HG02588 (cell line): ENCODE data around the gene CHFR.
"Not testable (repeated sequence)": the region's sequence is repeated elsewhere in the genome, so short reads cannot be mapped to it uniquely, and the experiment has no call there.

Experiments used
- ATAC-seq: cut with Tn5 transposase; IDR thresholded peaks from one replicate; pipeline ENCODE4 v1.9.1; 2021; ENCODE audit warnings: mild to moderate bottlenecking, moderate library complexity; ENCODE audit not compliant: unreplicated experiment

The CHFR gene

DNA sequence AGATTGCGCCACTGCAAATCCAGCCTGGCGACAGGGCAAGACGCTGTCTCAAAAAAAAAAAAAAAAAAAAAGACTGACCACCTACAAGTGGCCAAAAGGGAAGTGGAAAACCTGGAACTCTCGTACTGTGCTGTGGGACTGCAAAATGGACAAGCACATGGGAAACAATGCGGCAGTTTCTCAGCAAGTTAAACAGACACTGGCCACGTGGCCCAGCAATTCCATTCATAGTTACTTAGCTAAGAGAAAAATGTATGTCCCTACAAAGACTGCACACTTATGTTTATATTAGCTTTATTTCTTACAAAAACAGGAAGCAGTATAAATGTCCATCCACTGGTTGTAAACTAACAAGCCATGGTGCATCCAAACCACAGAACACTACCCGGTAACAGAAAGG is 5.6 kb downstream of the CHFR start:
- ATAC-seq, result no peak

DNA sequence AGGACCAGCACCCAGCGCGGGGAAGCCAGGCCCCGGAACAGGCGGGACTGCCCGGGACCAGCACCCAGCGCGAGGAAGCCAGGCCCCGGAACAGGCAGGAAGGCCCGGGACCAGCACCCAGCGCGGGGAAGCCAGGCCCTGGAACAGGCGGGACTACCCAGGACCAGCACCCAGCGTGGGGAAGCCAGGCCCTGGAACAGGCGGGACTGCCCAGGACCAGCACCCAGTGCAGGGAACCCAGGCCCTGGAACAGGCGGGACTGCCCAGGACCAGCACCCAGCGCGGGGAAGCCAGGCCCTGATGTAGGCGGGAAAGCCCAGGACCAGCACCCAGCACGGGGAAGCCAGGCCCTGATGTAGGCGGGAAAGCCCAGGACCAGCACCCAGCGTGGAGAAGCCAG is 12.8 kb downstream of the CHFR start:
- not testable (repeated sequence) for ATAC-seq

DNA sequence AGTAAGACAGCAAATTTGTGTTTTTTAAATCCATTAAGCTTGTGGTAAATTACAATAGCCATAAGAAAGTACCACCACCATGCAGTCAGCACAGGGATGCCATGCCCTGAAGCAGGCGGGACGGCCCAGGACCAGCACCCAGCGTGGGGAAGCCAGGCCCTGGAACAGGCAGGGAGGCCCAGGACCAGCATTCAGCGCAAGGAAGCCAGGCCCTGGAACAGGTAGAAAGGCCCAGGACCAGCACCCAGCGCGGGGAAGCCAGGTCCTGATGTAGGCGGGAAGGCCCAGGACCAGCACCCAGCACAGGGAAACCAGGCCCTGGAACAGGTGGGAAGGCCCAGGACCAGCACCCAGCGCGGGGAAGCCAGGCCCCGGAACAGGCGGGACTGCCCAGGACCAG is 13.2 kb downstream of the CHFR start:
- ATAC-seq, result no peak

DNA sequence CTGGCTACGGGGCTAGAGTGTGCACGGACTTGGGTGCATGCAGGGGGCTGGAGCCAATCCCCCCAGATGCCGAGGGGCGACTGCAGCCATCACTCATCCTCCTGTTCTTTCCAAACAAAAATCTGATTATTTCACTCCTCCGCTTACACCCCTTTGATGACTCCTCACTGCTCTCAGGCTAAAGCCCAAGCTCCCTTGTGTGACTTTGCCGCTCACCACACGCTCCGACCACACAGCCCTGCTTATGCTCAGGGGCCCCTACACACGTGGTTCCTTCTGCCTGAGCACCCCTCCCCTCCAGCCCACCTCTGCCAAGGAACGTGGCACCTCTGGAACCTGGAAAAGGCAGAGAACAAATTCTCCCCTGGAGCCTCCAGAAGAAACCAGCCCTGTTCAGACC is 13.7 kb downstream of the CHFR start:
- ATAC-seq, result no peak

DNA sequence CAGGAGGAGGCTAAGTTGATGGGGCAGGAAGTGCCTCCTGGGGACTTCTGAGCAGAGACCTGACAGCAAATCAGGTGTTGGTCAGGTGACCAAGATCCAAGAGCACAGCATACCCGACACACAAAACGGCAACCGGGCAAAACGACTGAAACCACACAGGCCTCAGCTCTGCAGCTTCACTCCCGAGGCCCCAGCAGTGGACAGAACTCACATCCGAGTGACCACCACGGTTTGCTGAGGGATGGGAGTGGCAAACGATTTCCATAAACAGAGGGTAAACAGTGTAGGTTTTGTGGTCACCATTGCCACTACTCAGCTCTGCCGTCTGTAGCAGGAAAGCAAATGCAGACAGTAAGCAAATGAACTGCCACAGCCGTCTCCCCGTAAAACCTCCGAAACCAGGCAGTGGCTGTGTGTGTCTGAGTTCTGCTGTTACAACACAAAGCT is 14.4 kb downstream of the CHFR start:
- no peak for ATAC-seq

DNA sequence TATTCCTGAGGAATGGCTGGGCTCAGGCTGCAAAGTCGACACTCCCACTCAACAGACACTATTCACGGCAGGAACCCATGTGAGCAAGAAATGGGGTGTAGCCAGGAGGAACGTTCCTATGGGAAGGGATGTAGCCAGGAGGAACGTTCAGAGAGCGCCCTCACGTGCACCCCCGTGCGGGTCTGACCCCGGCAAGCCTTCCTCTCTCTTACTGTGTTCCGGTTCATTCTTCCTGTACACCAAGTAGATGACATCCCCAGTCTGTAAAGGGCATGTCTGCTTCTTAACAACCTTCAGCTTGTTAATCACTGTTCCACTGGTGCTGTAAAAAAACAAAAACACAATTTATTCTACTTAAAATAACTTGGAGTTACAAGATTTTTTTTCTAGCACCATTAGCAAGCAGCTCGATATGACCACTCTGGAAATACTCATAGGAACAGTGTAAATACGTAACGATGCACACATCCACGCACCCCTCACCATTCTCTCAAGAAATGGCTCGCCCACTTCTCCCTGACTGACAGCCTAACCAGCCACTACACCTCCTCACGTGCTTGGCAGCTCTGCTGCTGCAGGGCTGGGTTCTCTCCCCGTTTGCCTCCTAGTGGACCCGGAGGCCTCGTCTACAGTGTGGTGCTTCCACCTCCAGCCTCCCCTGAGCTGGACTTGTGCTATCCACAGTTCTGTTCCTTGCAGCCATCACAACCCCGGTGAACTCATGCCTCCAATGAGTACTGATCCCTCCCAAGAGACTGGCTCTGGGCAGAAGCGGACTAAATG is 15.1 kb downstream of the CHFR start:
- no peak for ATAC-seq

DNA sequence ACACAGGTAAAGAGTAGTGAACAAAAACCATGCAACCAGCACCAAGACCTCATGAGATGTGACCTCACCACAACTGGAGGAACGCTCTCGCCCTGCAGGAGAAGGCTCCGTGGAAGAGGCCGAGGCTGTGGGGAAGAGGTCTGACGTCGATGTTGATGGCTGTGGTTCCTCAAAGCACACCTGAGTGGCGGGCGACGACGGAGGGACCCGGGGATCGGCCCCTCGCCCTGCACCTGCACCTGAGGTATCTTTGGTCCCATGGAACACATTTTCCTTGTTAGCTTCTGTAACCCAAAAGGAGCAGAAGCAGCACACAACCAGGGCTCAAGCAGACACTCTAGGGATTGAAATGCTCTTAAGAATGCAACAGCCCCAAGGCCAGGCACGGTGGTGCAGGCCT is 17.9 kb downstream of the CHFR start:
- no peak for ATAC-seq

DNA sequence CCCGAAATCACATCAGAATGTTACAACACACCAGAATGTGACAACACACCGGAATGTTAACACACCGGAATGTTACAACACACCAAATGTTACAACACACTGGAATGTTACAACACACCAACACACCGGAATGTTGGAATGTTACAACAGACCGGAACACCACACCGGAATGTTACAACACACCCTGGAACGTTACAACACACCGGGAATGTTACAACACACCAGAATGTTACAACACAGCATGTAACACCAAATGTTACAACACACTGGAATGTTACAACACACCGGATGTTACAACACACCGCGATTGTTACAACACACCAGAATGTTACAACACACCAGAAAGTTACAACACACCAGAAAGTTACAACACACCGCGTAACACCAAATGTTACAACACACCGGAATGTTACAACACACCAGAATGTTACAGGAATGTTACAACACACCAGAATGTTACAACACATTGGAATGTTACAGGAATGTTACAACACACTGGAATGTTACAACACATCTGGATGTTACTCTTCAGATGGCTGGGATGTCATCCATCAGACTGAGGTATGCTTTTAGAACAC is 21.1 kb downstream of the CHFR start:
- no peak for ATAC-seq

DNA sequence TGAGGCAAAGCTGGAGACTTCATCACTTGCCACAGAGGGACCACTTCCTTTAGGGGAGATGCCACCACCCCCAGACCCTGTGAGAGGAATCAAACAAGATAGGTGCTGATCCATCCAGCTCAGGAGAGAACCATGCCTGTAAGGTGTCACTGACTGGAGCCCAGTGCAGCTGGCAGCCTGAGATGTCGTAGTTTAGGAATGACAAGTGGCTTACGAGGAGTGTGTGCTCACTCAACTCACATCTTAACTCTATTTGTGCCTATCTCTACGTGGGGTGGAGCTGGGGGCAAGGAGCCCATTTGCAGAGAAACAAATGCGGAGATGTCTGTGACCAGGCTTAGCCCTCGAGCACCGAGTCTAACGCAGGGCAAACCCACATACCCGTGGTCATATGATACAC is 25.8 kb downstream of the CHFR start:
- ATAC-seq, result no peak

DNA sequence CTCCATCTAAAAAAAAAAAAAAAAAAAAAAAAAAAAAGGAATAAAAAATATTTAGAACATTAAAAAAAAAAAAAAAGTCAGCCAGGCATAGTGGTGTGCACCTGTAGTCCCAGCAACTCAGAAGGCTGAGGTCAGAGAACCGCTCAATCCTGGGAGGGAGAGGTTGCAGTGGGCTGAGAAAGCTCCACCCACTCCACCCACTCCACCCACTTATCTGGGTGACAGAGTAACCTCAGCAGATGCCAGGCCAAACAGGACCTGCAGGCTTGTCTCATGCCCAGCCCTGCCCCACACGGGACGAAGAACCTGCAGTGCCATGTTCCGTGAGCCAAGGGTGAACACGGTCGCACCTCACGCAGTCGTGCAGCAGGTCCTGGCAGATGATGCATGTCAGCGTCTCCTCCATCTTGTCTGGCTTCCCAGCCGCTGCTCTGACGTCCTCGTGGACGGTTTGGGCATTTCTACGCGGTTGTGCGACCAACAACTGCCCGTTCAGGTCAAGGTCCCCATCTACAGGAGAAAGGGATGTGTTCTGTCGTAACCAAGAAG is 28.6 kb downstream of the CHFR start:
- no peak for ATAC-seq

DNA sequence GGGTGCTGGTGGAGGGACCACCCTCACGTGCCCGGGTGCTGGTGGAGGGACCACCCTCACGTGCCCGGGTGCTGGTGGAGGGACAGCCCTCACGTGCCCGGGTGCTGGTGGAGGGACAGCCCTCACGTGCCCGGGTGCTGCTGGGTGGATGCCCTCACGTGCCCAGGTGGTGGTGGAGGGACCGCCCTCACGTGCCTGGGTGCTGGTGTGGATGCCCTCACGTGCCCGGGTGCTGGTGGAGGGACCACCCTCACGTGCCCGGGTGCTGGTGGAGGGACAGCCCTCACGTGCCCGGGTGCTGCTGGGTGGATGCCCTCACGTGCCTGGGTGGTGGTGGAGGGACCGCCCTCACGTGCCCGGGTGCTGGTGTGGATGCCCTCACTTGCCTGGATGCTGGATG is 30.4 kb downstream of the CHFR start:
- not testable (repeated sequence) for ATAC-seq

DNA sequence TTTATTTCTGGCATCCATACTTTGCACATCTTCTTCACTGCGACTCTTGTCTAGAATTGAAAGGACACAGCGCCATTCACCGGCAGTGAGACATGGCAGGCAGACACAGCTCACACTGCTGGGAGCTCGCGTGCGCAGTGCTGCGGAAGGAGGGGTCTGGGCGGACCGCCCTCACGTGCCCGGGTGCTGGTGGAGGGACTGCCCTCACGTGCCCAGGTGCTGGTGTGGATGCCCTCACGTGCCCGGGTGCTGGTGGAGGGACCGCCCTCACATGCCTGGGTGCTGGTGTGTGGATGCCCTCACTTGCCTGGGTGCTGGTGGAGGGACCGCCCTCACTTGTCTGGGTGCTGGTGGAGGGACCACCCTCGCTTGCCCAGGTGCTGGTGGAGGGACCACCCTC is 30.8 kb downstream of the CHFR start:
- ATAC-seq, result no peak

DNA sequence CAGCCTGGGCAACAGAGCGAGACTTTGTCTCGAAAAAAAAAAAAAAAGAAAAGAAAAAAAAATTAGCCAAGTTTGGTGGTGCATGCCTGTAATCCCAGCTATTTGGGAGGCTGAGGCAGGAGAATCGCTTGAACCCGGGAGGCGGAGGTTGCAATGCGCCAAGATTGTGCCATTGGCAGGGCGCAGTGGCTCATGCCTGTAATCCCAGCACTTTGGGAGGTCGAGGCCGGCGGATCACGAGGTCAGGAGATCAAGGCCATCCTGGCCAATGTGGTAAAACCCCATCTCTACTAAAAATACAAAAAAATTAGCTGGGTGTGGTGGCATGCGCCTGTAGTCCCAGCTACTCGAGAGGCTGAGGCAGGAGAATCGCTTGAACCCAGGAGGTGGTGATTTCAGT is 32.2 kb downstream of the CHFR start:
- not testable (repeated sequence) for ATAC-seq

DNA sequence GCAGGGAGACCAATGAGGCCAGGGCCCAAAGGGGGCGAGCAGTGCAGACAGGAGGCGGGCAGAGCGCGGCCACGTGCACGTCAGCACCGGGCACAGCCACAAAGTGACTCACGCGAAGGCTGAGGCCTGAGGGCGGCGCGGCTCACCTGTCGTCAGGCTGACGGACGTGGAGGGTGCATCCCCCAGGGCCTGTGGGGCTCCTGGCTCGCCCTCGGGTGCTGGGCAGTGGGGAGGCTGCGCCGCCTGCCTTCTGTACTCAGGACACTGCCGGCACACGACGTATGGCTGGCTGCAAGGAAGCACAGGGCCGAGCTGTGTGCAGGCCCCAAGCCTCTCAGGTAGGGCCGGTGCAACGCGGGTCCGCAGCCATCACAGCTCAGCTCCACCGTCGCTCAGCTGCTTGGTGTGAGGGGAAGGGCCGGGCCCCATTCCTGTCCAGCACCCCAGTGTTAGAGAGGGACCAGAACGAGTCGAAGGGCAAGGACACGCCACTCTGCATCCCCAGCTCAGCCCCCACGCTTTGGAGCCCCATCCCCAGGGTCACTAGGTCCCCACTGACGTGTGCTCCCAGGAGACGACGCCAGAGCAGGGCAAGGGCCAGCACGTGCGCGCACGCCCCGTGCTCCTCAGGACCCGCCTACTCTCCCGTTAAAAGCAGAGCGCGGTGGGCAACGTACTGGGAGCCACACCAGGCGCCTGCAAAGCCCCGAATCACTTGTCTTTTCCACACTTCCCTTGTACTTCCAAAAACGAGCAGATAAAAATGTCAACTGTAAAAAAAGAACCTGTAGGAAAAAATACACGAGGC is 33.9 kb downstream of the CHFR start:
- no peak for ATAC-seq

DNA sequence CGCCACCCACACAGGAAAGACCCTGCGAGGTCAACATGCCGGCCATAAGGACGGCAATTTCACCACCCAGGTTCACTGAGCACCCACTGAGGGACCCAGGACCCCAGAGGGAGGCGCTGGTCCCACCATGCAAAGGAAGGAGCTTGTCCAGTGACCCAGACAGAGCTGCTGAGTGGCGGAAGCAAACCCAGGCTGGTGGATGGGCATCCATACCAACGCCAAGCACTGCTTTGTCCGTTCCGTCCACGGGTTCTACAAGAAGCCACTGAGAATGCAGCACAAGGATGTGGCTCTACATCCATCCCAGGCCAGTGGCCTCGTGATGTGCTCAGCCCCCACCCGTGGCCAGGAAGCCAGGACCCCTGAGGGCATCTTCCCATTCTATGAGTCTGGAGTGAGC is 34.9 kb downstream of the CHFR start:
- no peak for ATAC-seq

DNA sequence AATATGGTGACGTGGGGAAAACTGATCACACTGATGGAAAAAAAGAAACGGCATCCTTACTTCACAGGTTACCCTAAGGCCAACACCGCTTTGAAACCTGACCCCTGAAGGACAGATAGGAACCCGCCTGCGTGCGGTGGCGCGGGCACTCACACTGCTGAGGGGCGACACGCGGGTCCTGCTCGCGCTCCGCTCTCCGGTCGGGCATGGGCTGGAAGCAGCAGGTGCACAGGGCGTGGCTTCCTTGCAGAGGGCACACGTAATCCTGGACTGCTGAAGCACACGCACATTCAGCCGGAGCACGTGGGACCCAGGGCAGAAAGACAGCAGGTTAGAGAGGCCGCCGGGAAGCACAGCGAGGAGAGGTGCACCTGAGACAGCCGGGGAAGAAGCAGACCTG is 35.9 kb downstream of the CHFR start:
- ATAC-seq, result no peak

DNA sequence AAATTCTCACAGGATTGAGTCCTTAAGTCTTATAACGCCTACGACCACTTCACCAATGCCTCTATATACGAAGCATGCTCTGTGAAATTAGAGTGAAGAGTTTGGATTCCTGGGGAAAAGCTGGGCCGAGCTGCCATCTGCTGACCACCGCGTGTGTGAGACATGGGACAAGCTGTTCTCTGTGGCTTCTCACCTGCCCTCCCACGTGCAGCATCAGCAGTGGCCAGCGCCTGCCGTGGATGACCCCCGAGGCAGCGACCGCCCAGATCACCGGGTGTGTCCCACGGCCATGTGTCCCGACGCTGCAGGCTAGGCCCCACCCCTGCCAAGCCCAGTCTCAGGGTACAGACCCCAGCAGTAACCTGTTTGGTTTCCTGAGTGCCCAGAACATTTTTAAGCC is 37.1 kb downstream of the CHFR start:
- ATAC-seq, result no peak

DNA sequence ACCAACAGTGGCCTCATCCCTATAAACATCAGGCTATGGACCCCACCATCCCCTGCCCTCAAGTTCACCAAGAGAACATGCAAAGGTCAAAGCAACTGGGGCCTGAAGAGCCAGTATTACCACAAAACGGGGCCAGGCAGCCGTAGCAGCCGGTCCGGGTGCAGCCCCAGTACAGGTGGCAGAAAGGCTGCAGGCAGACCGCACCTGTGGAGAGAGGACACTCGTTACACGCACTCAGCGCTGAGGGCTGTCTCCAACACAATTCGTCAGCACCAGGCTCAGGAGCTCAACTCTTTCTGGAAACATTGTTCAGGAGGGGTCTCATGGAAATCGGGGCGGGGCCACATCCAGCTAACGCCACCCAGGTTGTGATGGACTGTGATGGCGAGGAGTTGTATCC is 38.9 kb downstream of the CHFR start:
- no peak for ATAC-seq

DNA sequence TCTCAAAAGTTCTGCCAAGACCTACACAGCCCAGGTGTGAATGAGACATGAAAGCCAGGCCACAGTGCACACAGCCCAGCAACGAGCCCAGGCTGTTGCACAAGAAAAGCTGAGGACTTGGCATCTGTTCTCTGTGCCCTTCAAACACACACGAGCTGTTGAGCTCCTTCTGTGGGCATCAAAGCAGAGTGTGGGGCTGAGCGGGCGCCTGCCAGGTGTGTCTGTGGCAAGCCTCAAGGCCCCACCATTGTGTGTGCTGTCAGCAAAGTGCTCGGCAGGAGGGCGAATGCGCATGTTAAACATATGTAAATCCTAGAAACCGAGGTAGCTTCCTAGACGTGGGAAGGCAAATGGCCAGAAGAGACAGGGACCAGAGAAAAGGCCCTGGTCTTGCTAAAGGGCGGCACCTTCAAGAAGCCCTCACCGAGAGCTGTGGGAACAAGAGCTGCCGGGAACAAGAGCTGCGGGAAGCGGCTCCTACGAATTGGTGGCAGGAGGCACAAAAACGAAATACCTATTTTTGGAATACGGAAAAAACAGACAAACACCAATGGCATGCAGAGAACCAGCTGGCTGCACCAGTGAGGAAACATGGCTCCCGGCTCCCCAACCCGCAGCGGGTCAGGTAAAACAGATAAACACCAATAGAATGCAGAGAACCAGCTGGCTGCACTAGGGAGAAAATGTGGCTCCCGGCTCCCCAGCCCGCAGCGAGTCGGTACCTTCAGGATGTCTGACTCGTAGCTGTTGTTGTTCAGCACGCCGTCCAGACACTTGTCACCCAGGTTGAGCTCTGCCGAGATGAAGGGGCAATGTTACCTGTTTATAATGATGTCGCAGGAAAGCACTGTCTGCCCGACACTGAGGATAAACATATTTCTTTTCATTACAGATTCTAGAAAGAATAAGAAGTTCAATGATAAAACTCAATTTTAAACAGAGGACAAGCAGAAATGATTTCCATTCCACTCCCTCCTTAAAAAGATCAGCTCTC is 39.7 kb downstream of the CHFR start:
- ATAC-seq, result no peak

DNA sequence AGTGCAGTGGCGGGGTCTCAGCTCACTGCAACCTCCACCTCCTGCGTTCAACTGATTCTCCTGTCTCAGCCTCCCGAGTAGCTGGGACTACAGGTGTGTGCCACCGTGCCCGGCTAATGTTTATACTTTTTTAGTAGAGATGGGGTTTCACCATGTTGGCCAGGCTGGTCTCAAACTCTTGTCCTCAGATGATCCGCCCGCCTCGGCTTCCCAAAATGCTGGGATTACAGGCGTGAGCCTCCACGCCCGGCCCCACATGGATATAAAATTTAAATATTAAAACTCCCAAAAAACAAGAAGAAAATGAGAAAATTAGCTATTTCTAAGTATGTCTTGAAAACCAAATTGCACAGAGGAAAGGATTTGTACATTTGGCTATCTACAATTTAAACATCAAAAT is 42.7 kb downstream of the CHFR start:
- ATAC-seq, result not testable (repeated sequence)
